ENCODE results near the gene CHD9.
A peak's percentile ranks its signal among the peaks of the same experiment; 100 is the strongest.
"Not testable (repeated sequence)": the region's sequence is repeated elsewhere in the genome, so short reads cannot be mapped to it uniquely, and the experiment has no call there.

CHD9 gene

DNA sequence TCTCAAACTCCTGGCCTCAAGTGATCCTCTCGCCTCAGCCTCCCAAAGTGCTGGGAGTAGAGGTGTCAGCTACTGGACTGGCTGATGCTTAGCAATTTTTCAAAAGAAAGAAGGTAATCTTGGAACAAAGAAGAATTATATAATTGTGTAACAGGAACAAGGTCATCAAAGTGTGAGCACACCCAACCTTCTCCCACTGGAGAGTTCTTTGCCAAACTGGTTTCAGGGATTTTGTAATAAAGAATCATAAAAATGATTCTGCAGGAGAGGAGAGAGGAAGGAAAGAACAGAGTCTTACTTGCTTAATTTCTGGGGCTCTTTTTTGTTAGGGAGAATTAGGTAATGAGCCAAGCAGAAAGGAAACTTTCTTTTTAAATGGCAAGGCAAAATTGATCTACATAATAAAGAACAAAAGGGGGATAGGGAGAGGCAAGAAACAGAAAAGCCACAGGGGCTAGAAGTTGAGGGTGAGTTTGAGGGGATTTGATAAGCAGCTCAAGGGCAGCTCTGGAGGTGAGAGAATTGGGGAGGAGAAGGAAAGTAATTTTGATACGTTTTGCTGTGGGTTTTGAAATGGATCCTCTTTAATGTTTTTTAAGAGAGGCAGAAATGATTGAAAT, 23.4 kb upstream of the CHD9 start:
- H3K36me3 ChIP-seq = 0 out of 22 replicates have a peak, but pooled peaks cover 0 to 3% (median 0%) of the 10 kb centered on the region in 11 experiments
- H3K4me2 ChIP-seq = no peak overlapping the region
- H3K4me3 ChIP-seq = no peak overlapping the region
- H3K27ac ChIP-seq = no peak overlapping the region
- peaks cover 16 to 31% (median 24%) of the 10 kb centered on the region in 11 experiments for H3K9me3 ChIP-seq (replicated peaks in 1 of 11)
- no peaks in the 10 kb centered on the region for H3K4me1 ChIP-seq
- TF ChIP-seq Cebpa-rat (IDR thresholded peaks at IDR 0.05) = no peak
- H3K9ac ChIP-seq = no peak overlapping the region
- H3K27me3 ChIP-seq = no peaks in the 10 kb centered on the region
- no peaks in the 10 kb centered on the region for H4K20me1 ChIP-seq

GRCh38 chr16:53034306-53034705, 20.5 kb upstream of the CHD9 start:
- Histone ChIP-seq H3K4me3 (no peak overlapping the region), H3K36me3 (0 out of 22 replicates have a peak, but pooled peaks cover 0 to 3% (median 0%) of the 10 kb centered on the region in 11 experiments), H4K20me1 (no peaks in the 10 kb centered on the region), H3K9me3 (replicated peaks in 1 of 11) (peaks cover 16 to 31% (median 24%) of the 10 kb centered on the region in 11 experiments), H3K27ac (no peak overlapping the region), H3K4me2 (no peak overlapping the region), H3K9ac (no peak overlapping the region), H3K27me3 (no peaks in the 10 kb centered on the region), H3K4me1 (peaks cover 0 to 8% (median 0%) of the 10 kb centered on the region in 10 experiments; a peak in 4 of 20 replicates)
- TF ChIP-seq Cebpa-rat (IDR thresholded peaks at IDR 0.05) = no peak

- no peak for TF ChIP-seq Cebpa-rat (IDR thresholded peaks at IDR 0.05)
- Histone ChIP-seq H3K36me3 (0 out of 22 replicates have a peak, but pooled peaks cover 0 to 3% (median 0%) of the 10 kb centered on the region in 11 experiments), H4K20me1 (no peaks in the 10 kb centered on the region), H3K9ac (no peak overlapping the region), H3K27me3 (no peaks in the 10 kb centered on the region), H3K4me3 (no peak overlapping the region), H3K4me1 (peaks cover 0 to 8% (median under 1%) of the 10 kb centered on the region in 10 experiments; a peak in 10 of 20 replicates), H3K9me3 (replicated peaks in 1 of 11) (peaks cover 16 to 33% (median 24%) of the 10 kb centered on the region in 11 experiments), H3K27ac (no peak overlapping the region), H3K4me2 (no peak overlapping the region)
These were observed 19.4 kb upstream of the CHD9 start for GRCh38 chr16:53035176-53035942.

DNA sequence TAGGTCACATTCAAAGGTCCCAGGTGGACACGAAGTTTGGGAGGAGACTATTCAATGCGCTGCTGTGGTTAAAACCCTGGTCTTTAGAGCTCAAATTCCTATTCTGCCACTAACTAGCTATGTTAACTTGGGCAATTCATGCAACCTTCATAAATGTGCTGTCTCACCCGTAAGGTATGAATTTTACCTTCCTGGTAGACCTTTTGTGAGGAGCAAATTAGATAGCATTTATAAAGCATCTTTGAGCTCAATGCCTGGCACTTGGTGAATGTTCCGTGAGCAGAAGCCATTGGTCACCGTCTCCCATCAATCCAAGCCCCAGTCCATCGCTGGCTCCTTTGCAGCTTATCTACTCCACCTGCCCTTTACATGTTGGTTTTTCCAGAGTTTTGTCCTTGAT, 18.7 kb upstream of the CHD9 start:
- no peak overlapping the region for H3K9ac ChIP-seq
- no peak overlapping the region for H3K27ac ChIP-seq
- no peaks in the 10 kb centered on the region for H3K27me3 ChIP-seq
- peaks cover 16 to 33% (median 24%) of the 10 kb centered on the region in 11 experiments for H3K9me3 ChIP-seq (replicated peaks in 1 of 11)
- H3K4me2 ChIP-seq = no peak overlapping the region
- no peaks in the 10 kb centered on the region for H4K20me1 ChIP-seq
- no peak for TF ChIP-seq Cebpa-rat (IDR thresholded peaks at IDR 0.05)
- H3K36me3 ChIP-seq = 0 out of 22 replicates have a peak, but pooled peaks cover 0 to 3% (median 0%) of the 10 kb centered on the region in 11 experiments
- H3K4me3 ChIP-seq = no peak overlapping the region
- peaks cover 4 to 13% (median 8%) of the 10 kb centered on the region in 10 experiments for H3K4me1 ChIP-seq

DNA sequence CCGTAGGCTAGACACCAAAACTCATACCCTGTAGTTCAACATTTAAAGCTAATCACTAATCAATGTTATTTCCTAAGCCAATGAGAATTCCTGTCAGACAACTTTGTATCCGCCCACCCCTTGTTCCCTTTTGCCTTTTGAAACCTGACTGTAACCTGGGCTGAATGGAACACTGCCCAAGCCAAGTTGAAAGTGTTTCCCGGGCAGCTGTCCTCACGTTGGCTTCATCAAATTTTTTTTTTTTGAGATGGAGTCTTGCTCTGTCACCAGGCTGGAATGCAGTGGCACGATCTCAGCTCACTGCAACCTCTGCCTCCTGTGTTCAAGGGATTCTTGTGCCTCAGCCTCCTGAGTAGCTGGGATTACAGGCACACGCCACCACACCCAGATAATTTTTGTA, 18.1 kb upstream of the CHD9 start:
- H3K4me3 ChIP-seq, H3K27ac ChIP-seq, H4K20me1 ChIP-seq, H3K27me3 ChIP-seq, H3K36me3 ChIP-seq, H3K4me2 ChIP-seq, H3K9ac ChIP-seq: not testable (repeated sequence)
- peaks cover 11 to 20% (median 14%) of the 10 kb centered on the region in 10 experiments for H3K4me1 ChIP-seq
- peaks cover 16 to 33% (median 24%) of the 10 kb centered on the region in 11 experiments for H3K9me3 ChIP-seq (replicated peaks in 1 of 11)

GRCh38 chr16:53040788-53041187, 14.0 kb upstream of the CHD9 start:
- H3K4me2 ChIP-seq = peak overlapping the region; percentile 64 to 92 (median 76)
- H3K36me3 ChIP-seq = no peaks in the 10 kb centered on the region
- H3K9ac ChIP-seq = peak overlapping the region in 6 of 11 experiments; percentile 19 to 74 (median 60); a peak in 9 of 22 replicates
- 0 out of 20 replicates have a peak overlapping the region, but pooled peaks of 2 of the 10 experiments have one; percentile 3 to 9 for H3K4me3 ChIP-seq
- TF ChIP-seq Cebpa-rat (IDR thresholded peaks at IDR 0.05) = no peak
- peak overlapping the region in 7 of 11 experiments; percentile 57 to 88 (median 75); a peak in 13 of 22 replicates for H3K27ac ChIP-seq
- H4K20me1 ChIP-seq = no peaks in the 10 kb centered on the region
- H3K27me3 ChIP-seq = no peaks in the 10 kb centered on the region
- H3K4me1 ChIP-seq = peaks cover 25 to 42% (median 34%) of the 10 kb centered on the region in 10 experiments
- H3K9me3 ChIP-seq (replicated peaks in 1 of 11) = peaks cover 0 to 5% (median 0%) of the 10 kb centered on the region in 11 experiments; a peak in 1 of 22 replicates

- Histone ChIP-seq H3K27ac (peak overlapping the region in 10 of 11 experiments; percentile 9 to 88 (median 63); a peak in 17 of 22 replicates), H3K4me1 (peaks cover 25 to 42% (median 34%) of the 10 kb centered on the region in 10 experiments), H3K36me3 (no peaks in the 10 kb centered on the region), H3K4me2 (peak overlapping the region; percentile 64 to 92 (median 76)), H4K20me1 (no peaks in the 10 kb centered on the region), H3K9ac (peak overlapping the region in 8 of 11 experiments; percentile 19 to 74 (median 54); a peak in 17 of 22 replicates), H3K9me3 (replicated peaks in 1 of 11) (0 out of 22 replicates have a peak, but pooled peaks cover 0 to 5% (median 0%) of the 10 kb centered on the region in 11 experiments), H3K27me3 (no peaks in the 10 kb centered on the region), H3K4me3 (peak overlapping the region in 6 of 10 experiments; percentile 3 to 36 (median 19); a peak in 8 of 20 replicates)
- peak in 1 of 11 experiments; percentile 46; a peak in 1 of 22 replicates for TF ChIP-seq Cebpa-rat (IDR thresholded peaks at IDR 0.05)
These were observed 13.3 kb upstream of the CHD9 start for GRCh38 chr16:53041320-53042051.

DNA sequence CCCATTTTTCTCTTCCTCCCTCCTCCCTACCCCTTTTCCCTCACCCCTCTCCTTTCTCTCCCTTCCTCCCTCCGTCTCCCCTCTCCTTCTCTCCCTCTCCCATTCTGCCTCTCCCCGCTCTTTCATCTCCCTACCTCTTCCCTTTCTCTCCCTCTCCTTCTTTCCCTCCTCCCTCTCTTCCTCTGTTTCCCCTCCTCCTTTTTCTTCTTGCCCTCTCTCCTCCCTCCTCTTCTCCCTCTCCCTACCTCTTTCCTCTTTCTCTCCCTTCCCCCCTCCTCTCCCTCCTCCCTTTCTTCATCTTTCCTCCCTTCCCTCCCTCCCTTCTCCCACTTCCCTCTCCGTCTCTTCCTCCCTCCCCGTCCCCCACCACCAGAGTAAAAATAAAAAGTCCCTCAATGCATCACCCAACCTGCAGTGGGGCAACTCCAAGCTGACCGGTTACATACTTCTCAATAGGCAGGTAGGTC, 12.5 kb upstream of the CHD9 start:
- H3K27ac ChIP-seq = peak overlapping the region in 9 of 11 experiments; percentile 9 to 88 (median 63); a peak in 17 of 22 replicates
- H3K36me3 ChIP-seq = no peaks in the 10 kb centered on the region
- H3K4me1 ChIP-seq = peaks cover 25 to 41% (median 34%) of the 10 kb centered on the region in 10 experiments
- no peak for TF ChIP-seq Cebpa-rat (IDR thresholded peaks at IDR 0.05)
- peaks cover 0 to 6% (median 0%) of the 10 kb centered on the region in 11 experiments; a peak in 1 of 22 replicates for H3K9me3 ChIP-seq (replicated peaks in 1 of 11)
- no peaks in the 10 kb centered on the region for H4K20me1 ChIP-seq
- peak overlapping the region in 8 of 11 experiments; percentile 12 to 74 (median 54); a peak in 12 of 22 replicates for H3K9ac ChIP-seq
- peak overlapping the region in 4 of 10 experiments; percentile 3 to 30 (median 19); a peak in 3 of 20 replicates for H3K4me3 ChIP-seq
- H3K27me3 ChIP-seq = no peaks in the 10 kb centered on the region
- H3K4me2 ChIP-seq = peak overlapping the region; percentile 64 to 92 (median 76)
